Keratinocyte (primary cell): ENCODE results near the gene RNF112. TPM values are rescaled to one million over a fixed set of nuclear protein-coding genes. Genes with fewer than 3 reads are reported as not detected.
A peak's percentile ranks its signal among the peaks of the same experiment; 100 is the strongest.

Experiments used
- DNase-seq: peaks from one replicate; pipeline ENCODE4 v3.0.0-alpha.2; 2011; ENCODE audit warnings: low read depth, missing footprints, low spot score
- FAIRE-seq: peaks from 2 replicates; lab custom pipeline; 2011; peaks lifted over from hg19 to GRCh38; lab: Jason Lieb, UNC
- H2AFZ ChIP-seq: 2 replicates; pipeline ENCODE4 v1.6.0; 2012; ENCODE audit warnings: low read length, control low read depth, inconsistent platforms; ENCODE audit not compliant: control insufficient read depth
- H3K27ac ChIP-seq: 2 replicates; pipeline ENCODE4 v1.5.1; 2011; ENCODE audit warnings: low read length; ENCODE audit not compliant: control insufficient read depth, insufficient read depth
- H3K27me3 ChIP-seq: 3 replicates; pipeline ENCODE4 v1.6.0; 2011; ENCODE audit warnings: low read length; ENCODE audit not compliant: control insufficient read depth, insufficient read depth; ENCODE audit errors: extremely low read depth
- H3K36me3 ChIP-seq, 2 experiments: 2 replicates in 1 of 2; 3 replicates in 1 of 2; pipeline ENCODE4 v1.5.1; 2011; ENCODE audit warnings: low read length in 2 of 2, mild to moderate bottlenecking in 1 of 2; ENCODE audit not compliant: control insufficient read depth in 2 of 2, insufficient read depth in 2 of 2; ENCODE audit errors: extremely low read depth in 1 of 2
- H3K4me1 ChIP-seq: 3 replicates; pipeline ENCODE4 v1.5.1; 2011; ENCODE audit warnings: low read length; ENCODE audit not compliant: control insufficient read depth, insufficient read depth; ENCODE audit errors: extremely low read depth
- H3K4me2 ChIP-seq: 3 replicates; pipeline ENCODE4 v1.6.0; 2011; ENCODE audit warnings: low read depth, low read length; ENCODE audit not compliant: control insufficient read depth, insufficient read depth; ENCODE audit errors: extremely low read depth
- H3K4me3 ChIP-seq, 3 experiments: fragments of 200-600 bp in 1 of 3; sonication (generic) in 1 of 3; 2 replicates in 2 of 3; 3 replicates in 1 of 3; pipeline ENCODE4 v1.5.1; 2011 to 2016; ENCODE audit warnings: low read length in 3 of 3, mild to moderate bottlenecking in 3 of 3, control low read depth in 2 of 3, inconsistent platforms in 1 of 3, low read depth in 1 of 3, mixed read lengths in 1 of 3, mixed run types in 1 of 3, moderate library complexity in 1 of 3; ENCODE audit not compliant: control insufficient read depth in 2 of 3, insufficient read depth in 2 of 3; ENCODE audit errors: extremely low read depth in 1 of 3
- H3K79me2 ChIP-seq: 2 replicates; pipeline ENCODE4 v1.6.0; 2012; ENCODE audit warnings: low read length; ENCODE audit not compliant: control insufficient read depth, insufficient read depth
- H3K9ac ChIP-seq: 3 replicates; pipeline ENCODE4 v1.6.0; 2011; ENCODE audit warnings: low read length; ENCODE audit not compliant: control insufficient read depth, insufficient read depth; ENCODE audit errors: extremely low read depth
- H3K9me1 ChIP-seq: 3 replicates; pipeline ENCODE4 v1.6.0; 2011; ENCODE audit warnings: low read length; ENCODE audit not compliant: control insufficient read depth, insufficient read depth; ENCODE audit errors: extremely low read depth
- H3K9me3 ChIP-seq: 2 replicates; pipeline ENCODE4 v1.5.1; 2012; ENCODE audit warnings: low read depth, low read length; ENCODE audit not compliant: control insufficient read depth
- H4K20me1 ChIP-seq: 3 replicates; pipeline ENCODE4 v1.6.0; 2011; ENCODE audit warnings: low read length; ENCODE audit not compliant: control insufficient read depth, insufficient read depth; ENCODE audit errors: extremely low read depth
- EZH2 ChIP-seq: IDR thresholded peaks from one replicate; pipeline ENCODE4 v1.6.1; 2012; ENCODE audit warnings: inconsistent platforms, mild to moderate bottlenecking, low read length, moderate library complexity
- dilution Hi-C: fragments of 300-500 bp; cut with MboI; formaldehyde crosslinking; loops from one replicate; pipeline ENCODE4 v1.7.0; 2020; ENCODE audit warnings: low sequenced_read_pairs; ENCODE audit not compliant: extremely low pct_ligation_motif_present
- polyA plus RNA-seq, 5 experiments: library from polyadenylated mRNA; depleted of rRNA in 3 of 5; stranded (reverse) in 3 of 5; stranded (forward) in 1 of 5; unstranded in 1 of 5; fragments of >200 nt; gene quantifications; 1 replicate in 1 of 5; 2 replicates in 3 of 5; 3 replicates in 1 of 5; pipeline versions ENCODE4 v1.2.1 to v1.2.3, GENCODE V29; 2011 to 2012; ENCODE audit warnings: missing spikeins in 2 of 5, low read depth in 1 of 5, low replicate concordance in 1 of 5
- TF ChIP-seq, protein P1 (sequence below), 3 experiments: IDR thresholded peaks in 1 of 3; conservative IDR thresholded peaks in 1 of 3; optimal IDR thresholded peaks in 1 of 3; 2 replicates in 2 of 3; 3 replicates in 1 of 3; pipeline versions ENCODE3 to v1.5.1; 2011; ENCODE audit warnings: low read length in 3 of 3, mild to moderate bottlenecking in 3 of 3, moderate library complexity in 2 of 3, control low read depth in 1 of 3, inconsistent platforms in 1 of 3; ENCODE audit not compliant: insufficient read depth in 2 of 3; ENCODE audit errors: extremely low read depth in 1 of 3

RNF112 gene
- polyA plus RNA-seq, 1 donor (not counting 4 experiments of a cell fraction or from before 2014, with no cell fraction given): 0.05 TPM

GRCh38 chr17:19385521-19385983 is 25.5 kb upstream of the RNF112 start:
- Histone ChIP-seq H3K79me2 (peaks cover 5% of the 10 kb centered on the region), H3K9me3 (no peaks in the 10 kb centered on the region), H3K36me3 (peaks cover 19 to 20% of the 10 kb centered on the region in 2 experiments), H3K4me1 (peaks cover 19% of the 10 kb centered on the region), H3K9me1 (no peaks in the 10 kb centered on the region), H3K27me3 (no peaks in the 10 kb centered on the region), H3K9ac (no peak overlapping the region), H3K4me2 (no peak overlapping the region), H3K27ac (no peak overlapping the region), H3K4me3 (no peak overlapping the region), H4K20me1 (no peaks in the 10 kb centered on the region), H2AFZ (no peak overlapping the region)
- FAIRE-seq (no peak), DNase-seq (no peak)
- TF ChIP-seq, protein P1, sequence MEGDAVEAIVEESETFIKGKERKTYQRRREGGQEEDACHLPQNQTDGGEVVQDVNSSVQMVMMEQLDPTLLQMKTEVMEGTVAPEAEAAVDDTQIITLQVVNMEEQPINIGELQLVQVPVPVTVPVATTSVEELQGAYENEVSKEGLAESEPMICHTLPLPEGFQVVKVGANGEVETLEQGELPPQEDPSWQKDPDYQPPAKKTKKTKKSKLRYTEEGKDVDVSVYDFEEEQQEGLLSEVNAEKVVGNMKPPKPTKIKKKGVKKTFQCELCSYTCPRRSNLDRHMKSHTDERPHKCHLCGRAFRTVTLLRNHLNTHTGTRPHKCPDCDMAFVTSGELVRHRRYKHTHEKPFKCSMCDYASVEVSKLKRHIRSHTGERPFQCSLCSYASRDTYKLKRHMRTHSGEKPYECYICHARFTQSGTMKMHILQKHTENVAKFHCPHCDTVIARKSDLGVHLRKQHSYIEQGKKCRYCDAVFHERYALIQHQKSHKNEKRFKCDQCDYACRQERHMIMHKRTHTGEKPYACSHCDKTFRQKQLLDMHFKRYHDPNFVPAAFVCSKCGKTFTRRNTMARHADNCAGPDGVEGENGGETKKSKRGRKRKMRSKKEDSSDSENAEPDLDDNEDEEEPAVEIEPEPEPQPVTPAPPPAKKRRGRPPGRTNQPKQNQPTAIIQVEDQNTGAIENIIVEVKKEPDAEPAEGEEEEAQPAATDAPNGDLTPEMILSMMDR (optimal IDR thresholded peaks at IDR 0.05 in 1 of 3, IDR thresholded peaks at IDR 0.05 in 1 of 3, conservative IDR thresholded peaks at IDR 0.05 in 1 of 3; ENCODE audit: extremely low read depth in 1 of 3, insufficient read depth in 2 of 3, low read length in 3 of 3): no peak
- no peak for TF ChIP-seq EZH2
- dilution Hi-C loops: no loop called here

DNA sequence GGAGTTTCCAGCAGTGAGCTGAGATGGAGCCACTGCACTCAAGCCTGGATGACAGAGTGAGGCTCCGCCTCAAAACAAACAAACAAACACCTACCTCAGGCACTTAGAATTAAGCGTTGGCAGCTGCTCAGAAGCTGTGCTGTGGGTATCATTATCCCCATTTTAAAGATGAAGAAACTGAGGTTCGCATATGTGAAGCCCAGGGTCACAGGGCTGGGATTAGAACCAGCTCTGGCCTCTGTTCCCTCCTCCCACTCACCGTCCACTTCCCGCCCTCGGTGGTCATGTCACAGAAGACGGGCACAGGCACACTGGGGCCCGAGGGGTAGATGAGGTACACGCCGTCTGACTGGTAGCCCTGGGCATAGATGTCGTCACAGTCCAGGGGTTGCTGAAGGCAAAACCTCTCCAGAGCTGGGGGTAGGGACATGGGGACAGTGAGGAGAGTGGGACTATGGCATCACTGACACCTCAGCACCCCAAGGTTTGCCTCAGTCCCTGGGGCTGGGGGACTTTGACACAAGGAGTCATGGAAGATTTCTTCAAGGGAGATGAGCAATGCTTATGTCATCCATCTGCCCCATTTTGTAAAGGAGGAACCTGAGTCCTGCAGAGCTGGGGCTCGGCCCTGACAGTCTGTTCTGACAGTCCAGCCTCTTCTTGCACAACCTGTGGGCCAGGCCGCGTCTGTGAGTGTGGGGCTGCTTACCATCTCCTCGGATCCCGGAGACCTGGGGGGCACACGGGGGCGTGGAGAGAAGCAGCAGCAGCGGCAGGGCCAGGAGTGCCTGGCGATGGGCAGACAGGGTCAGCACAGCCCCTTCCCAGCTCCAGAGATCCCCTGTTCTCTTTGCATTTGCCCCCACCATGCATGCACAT is 24.7 kb upstream of the RNF112 start:
- FAIRE-seq (peak; percentile 90), DNase-seq (no peak)
- H3K4me3 ChIP-seq: no peak overlapping the region
- dilution Hi-C loops: no loop called here
- peak overlapping the region; percentile 13 for H3K27ac ChIP-seq
- H2AFZ ChIP-seq: no peak overlapping the region
- TF ChIP-seq, protein P1 (optimal IDR thresholded peaks at IDR 0.05 in 1 of 3, IDR thresholded peaks at IDR 0.05 in 1 of 3, conservative IDR thresholded peaks at IDR 0.05 in 1 of 3; ENCODE audit: extremely low read depth in 1 of 3, insufficient read depth in 2 of 3, low read length in 3 of 3): no peak
- no peak for TF ChIP-seq EZH2
- H3K9me3 ChIP-seq: no peaks in the 10 kb centered on the region
- H3K36me3 ChIP-seq: peaks cover 12 to 14% of the 10 kb centered on the region in 2 experiments
- no peaks in the 10 kb centered on the region for H4K20me1 ChIP-seq
- no peak overlapping the region for H3K9ac ChIP-seq
- H3K79me2 ChIP-seq: no peaks in the 10 kb centered on the region
- H3K9me1 ChIP-seq: no peaks in the 10 kb centered on the region
- no peak overlapping the region for H3K4me2 ChIP-seq
- no peaks in the 10 kb centered on the region for H3K27me3 ChIP-seq
- H3K4me1 ChIP-seq: peaks cover 19% of the 10 kb centered on the region
